Activated CD4-positive, alpha-beta T cell treated with anti-CD3 and anti-CD28 coated beads, Interleukin-2, amount 10 ng/mL, durations not matched to agents 7 days and 5 days (primary cell): Measurements from ENCODE around the gene FUT3. TPM values are rescaled to one million over a fixed set of nuclear protein-coding genes. Genes with fewer than 3 reads are reported as not detected.
A peak's percentile ranks its signal among the peaks of the same experiment; 100 is the strongest.

ENCODE experiments used
- CTCF ChIA-PET: fragments of 350-600 bp; sonication (Branson Sonifier 250); formaldehyde crosslinking; loops from one replicate; lab custom pipeline; 2021; ENCODE audit warnings: antibody characterized with exemption; lab: Charles Lee
- POLR2A ChIA-PET: fragments of 350-600 bp; sonication (Branson Sonifier 250); formaldehyde crosslinking; loops from one replicate; lab custom pipeline; 2021; ENCODE audit warnings: antibody characterized with exemption; lab: Charles Lee
- DNase-seq: peaks from one replicate; pipeline ENCODE4 v3.0.0-alpha.2; 2020
- H3K27ac Mint-ChIP-seq: one replicate; pipeline ENCODE4 v1.8.0; 2021; ENCODE audit warnings: mild to moderate bottlenecking, moderate library complexity, mixed read lengths
- H3K27me3 Mint-ChIP-seq: one replicate; pipeline ENCODE4 v1.8.0; 2021; ENCODE audit warnings: mixed read lengths
- H3K36me3 Mint-ChIP-seq: one replicate; pipeline ENCODE4 v1.8.0; 2021; ENCODE audit warnings: low read depth, mixed read lengths
- H3K4me1 Mint-ChIP-seq: one replicate; pipeline ENCODE4 v1.8.0; 2021; ENCODE audit warnings: mixed read lengths
- H3K4me3 Mint-ChIP-seq: one replicate; pipeline ENCODE4 v1.8.0; 2021; ENCODE audit warnings: mild to moderate bottlenecking, moderate library complexity, mixed read lengths
- H3K9me3 Mint-ChIP-seq: one replicate; pipeline ENCODE4 v1.8.0; 2021; ENCODE audit warnings: mixed read lengths
- total RNA-seq, 2 experiments: library from RNA; stranded (reverse); gene quantifications; one replicate each; pipeline ENCODE4 v1.2.3, GENCODE V29; 2021

Gene FUT3
- total RNA-seq, 2 experiments from 2014 or later, result not detected

GRCh38 chr19:5808120-5808816 lies 43.0 kb downstream of the FUT3 start:
- no peak overlapping the region for H3K27ac Mint-ChIP-seq
- H3K36me3 Mint-ChIP-seq, result no peaks in the 10 kb centered on the region
- DNase-seq, result no peak
- no peak overlapping the region for H3K4me3 Mint-ChIP-seq
- H3K27me3 Mint-ChIP-seq, result peaks cover 27% of the 10 kb centered on the region
- no peaks in the 10 kb centered on the region for H3K9me3 Mint-ChIP-seq
- POLR2A ChIA-PET, result interaction anchor here (0.7 kb wide), 1 partner anchor 21 kb away, joined by 3 read pairs; no protein-coding TSS in a partner anchor
- CTCF ChIA-PET, result interaction anchor here (0.6 to 0.7 kb wide), 3 partner anchors 122 to 226 kb away, joined by 3 to 6 read pairs (median 3); no protein-coding TSS in a partner anchor
- H3K4me1 Mint-ChIP-seq, result peaks cover 12% of the 10 kb centered on the region

GRCh38 chr19:5806905-5807304 lies 44.3 kb downstream of the FUT3 start:
- Mint-ChIP-seq H3K4me3 (no peak overlapping the region), H3K27me3 (peaks cover 34% of the 10 kb centered on the region), H3K9me3 (no peaks in the 10 kb centered on the region), H3K27ac (peak overlapping the region; percentile 15), H3K36me3 (no peaks in the 10 kb centered on the region), H3K4me1 (peaks cover 22% of the 10 kb centered on the region)
- DNase-seq, result no peak
- ChIA-PET CTCF (interaction anchor here (0.7 kb wide), 1 partner anchor 416 kb away, joined by 3 read pairs; no protein-coding TSS in a partner anchor), POLR2A (no interaction called here)

- POLR2A ChIA-PET, result no interaction called here
These were observed 45.1 kb downstream of the FUT3 start for GRCh38 chr19:5806133-5806489.

GRCh38 chr19:5805462-5806132 lies 45.7 kb downstream of the FUT3 start:
- ChIA-PET CTCF (no interaction called here), POLR2A (no interaction called here)
- H3K36me3 Mint-ChIP-seq, result no peaks in the 10 kb centered on the region
- H3K4me3 Mint-ChIP-seq, result peak overlapping the region; percentile 41
- H3K27ac Mint-ChIP-seq, result no peak overlapping the region
- peak; percentile 59 for DNase-seq
- no peaks in the 10 kb centered on the region for H3K9me3 Mint-ChIP-seq
- H3K27me3 Mint-ChIP-seq, result peaks cover 37% of the 10 kb centered on the region
- peaks cover 24% of the 10 kb centered on the region for H3K4me1 Mint-ChIP-seq

More at GRCh38 chr19:5806133-5806489, 45.1 kb downstream of the FUT3 start:
- CTCF ChIA-PET, result interaction anchor here (0.7 kb wide), 1 partner anchor 417 kb away, joined by 3 read pairs; no protein-coding TSS in a partner anchor
- no peaks in the 10 kb centered on the region for H3K36me3 Mint-ChIP-seq
- H3K4me1 Mint-ChIP-seq, result peaks cover 24% of the 10 kb centered on the region
- no peak for DNase-seq
- peaks cover 36% of the 10 kb centered on the region for H3K27me3 Mint-ChIP-seq
- no peak overlapping the region for H3K4me3 Mint-ChIP-seq
- H3K27ac Mint-ChIP-seq, result no peak overlapping the region
- no peaks in the 10 kb centered on the region for H3K9me3 Mint-ChIP-seq

GRCh38 chr19:5804516-5805461 lies 46.5 kb downstream of the FUT3 start, which contains the start of gene NRTN:
TSS of gene NRTN (plus strand) at chr19:5805067. CDS start at chr19:5824166, 19,099 bp downstream.
- POLR2A ChIA-PET, result interaction anchor here (0.6 to 1.2 kb wide), 3 partner anchors 23 to 217 kb away, joined by 3 to 6 read pairs (median 5); no protein-coding TSS in a partner anchor
- Mint-ChIP-seq H3K27ac (peak within 1 kb of the TSS; percentile 50), H3K27me3 (peaks cover 38% of the 10 kb centered on the region), H3K36me3 (no peaks in the 10 kb centered on the region), H3K9me3 (no peaks in the 10 kb centered on the region), H3K4me3 (peak within 1 kb of the TSS; percentile 57), H3K4me1 (peaks cover 24% of the 10 kb centered on the region)
- DNase-seq, result no peak
- CTCF ChIA-PET, result interaction anchor here (0.7 to 2.8 kb wide), 59 partner anchors 8 to 482 kb away, joined by 3 to 74 read pairs (median 5); partner anchors contain the start of genes CATSPERD, DUS3L, FUT6 and LONP1

- ChIA-PET POLR2A (interaction anchor here (0.6 to 1.2 kb wide), 3 partner anchors 24 to 218 kb away, joined by 3 to 6 read pairs (median 3); no protein-coding TSS in a partner anchor), CTCF (interaction anchor here (0.6 to 2.8 kb wide), 64 partner anchors 9 to 562 kb away, joined by 3 to 74 read pairs (median 5); partner anchors contain the start of genes CATSPERD, DUS3L, FUT6 and LONP1)
- Mint-ChIP-seq H3K9me3 (no peaks in the 10 kb centered on the region), H3K4me3 (peak overlapping the region; percentile 62), H3K27me3 (peaks cover 45% of the 10 kb centered on the region), H3K27ac (peak overlapping the region; percentile 60), H3K4me1 (peaks cover 28% of the 10 kb centered on the region), H3K36me3 (no peaks in the 10 kb centered on the region)
- peak; percentile 92 for DNase-seq
These were observed 47.3 kb downstream of the FUT3 start for GRCh38 chr19:5803752-5804515.

GRCh38 chr19:5803441-5803751 lies 47.9 kb downstream of the FUT3 start:
- peaks cover 28% of the 10 kb centered on the region for H3K4me1 Mint-ChIP-seq
- no peak for DNase-seq
- peaks cover 48% of the 10 kb centered on the region for H3K27me3 Mint-ChIP-seq
- POLR2A ChIA-PET, result interaction anchor here (0.6 to 1.2 kb wide), 3 partner anchors 25 to 219 kb away, joined by 3 to 6 read pairs (median 3); no protein-coding TSS in a partner anchor
- CTCF ChIA-PET, result interaction anchor here (0.6 to 2.8 kb wide), 55 partner anchors 10 to 561 kb away, joined by 3 to 74 read pairs (median 6); partner anchors contain the start of genes CATSPERD, DUS3L, FUT6 and LONP1
- no peaks in the 10 kb centered on the region for H3K36me3 Mint-ChIP-seq
- H3K27ac Mint-ChIP-seq, result no peak overlapping the region
- H3K9me3 Mint-ChIP-seq, result no peaks in the 10 kb centered on the region
- peak overlapping the region; percentile 62 for H3K4me3 Mint-ChIP-seq

GRCh38 chr19:5801796-5802619 lies 49.2 kb downstream of the FUT3 start:
- H3K9me3 Mint-ChIP-seq, result no peaks in the 10 kb centered on the region
- DNase-seq, result no peak
- ChIA-PET CTCF (interaction anchor here (1.1 to 2.8 kb wide), 2 partner anchors 9 to 112 kb away, joined by 3 to 74 read pairs; partner anchors contain the start of gene DUS3L), POLR2A (no interaction called here)
- peaks cover 28% of the 10 kb centered on the region for H3K4me1 Mint-ChIP-seq
- no peak overlapping the region for H3K27ac Mint-ChIP-seq
- H3K4me3 Mint-ChIP-seq, result no peak overlapping the region
- H3K36me3 Mint-ChIP-seq, result no peaks in the 10 kb centered on the region
- H3K27me3 Mint-ChIP-seq, result peaks cover 42% of the 10 kb centered on the region

- DNase-seq, result no peak
- POLR2A ChIA-PET, result no interaction called here
- Mint-ChIP-seq H3K4me1 (peaks cover 28% of the 10 kb centered on the region), H3K36me3 (no peaks in the 10 kb centered on the region), H3K4me3 (no peak overlapping the region), H3K27me3 (peaks cover 34% of the 10 kb centered on the region), H3K9me3 (no peaks in the 10 kb centered on the region), H3K27ac (no peak overlapping the region)
- CTCF ChIA-PET, result interaction anchor here (1.0 to 1.1 kb wide), 2 partner anchors 11 to 111 kb away, joined by 3 to 5 read pairs; no protein-coding TSS in a partner anchor
These were observed 50.6 kb downstream of the FUT3 start for GRCh38 chr19:5800361-5801270.
